SK-N-SH treated with all-trans-retinoic acid at 6 μM for 48 hours (cell line): ENCODE results near the gene RNU5D-1.

Experiments
- ATAC-seq: fragments of 200-7000 bp; cut with Tn5 transposase; 3 replicates; pipeline ENCODE4 v1.9.1; 2020; ENCODE audit warnings: mild to moderate bottlenecking, moderate library complexity
- ARNTL ChIP-seq: fragments of 450-650 bp; formaldehyde crosslinking; IDR thresholded peaks from 2 replicates; pipeline ENCODE4 v1.5.0; 2020; ENCODE audit warnings: low read depth, mild to moderate bottlenecking, moderate library complexity, borderline replicate concordance
- BACH2 ChIP-seq: fragments of 250-450 bp; sonication (Bioruptor Pico); IDR thresholded peaks from 2 replicates; pipeline ENCODE4 v1.9.0; 2021; ENCODE audit warnings: mild to moderate bottlenecking, borderline replicate concordance
- CREB5 ChIP-seq: fragments of 250-450 bp; sonication (Bioruptor Pico); IDR thresholded peaks from 2 replicates; pipeline ENCODE4 v1.5.1; 2020; ENCODE audit warnings: low read depth, mild to moderate bottlenecking, moderate library complexity
- CSDC2 ChIP-seq: fragments of 250-450 bp; sonication (Bioruptor Pico); IDR thresholded peaks from 2 replicates; pipeline ENCODE4 v1.5.0; 2020; ENCODE audit warnings: mild to moderate bottlenecking, moderate library complexity
- CSRNP3 ChIP-seq: fragments of 250-450 bp; sonication (Bioruptor Pico); IDR thresholded peaks from 2 replicates; pipeline ENCODE4 v1.5.1; 2021; ENCODE audit warnings: mild to moderate bottlenecking, moderate library complexity
- ESRRG ChIP-seq: fragments of 250-450 bp; sonication (Bioruptor Pico); IDR thresholded peaks from 2 replicates; pipeline ENCODE4 v1.6.1; 2021; ENCODE audit warnings: mild to moderate bottlenecking
- GLIS3 ChIP-seq: fragments of 250-450 bp; sonication (Bioruptor Pico); IDR thresholded peaks from 2 replicates; pipeline ENCODE4 v1.5.0; 2020; ENCODE audit warnings: mild to moderate bottlenecking, moderate library complexity
- ISL1 ChIP-seq: fragments of 250-450 bp; sonication (Bioruptor Pico); IDR thresholded peaks from 2 replicates; pipeline ENCODE4 v2.1.2; 2022; ENCODE audit warnings: mild to moderate bottlenecking, moderate library complexity
- OSR1 ChIP-seq: fragments of 250-450 bp; sonication (Bioruptor Pico); IDR thresholded peaks from 2 replicates; pipeline ENCODE4 v1.8.0; 2022; ENCODE audit warnings: moderate library complexity, mild to moderate bottlenecking, inconsistent platforms
- PATZ1 ChIP-seq: fragments of 250-450 bp; sonication (Bioruptor Pico); IDR thresholded peaks from 2 replicates; pipeline ENCODE4 v1.8.0; 2020; ENCODE audit warnings: mild to moderate bottlenecking, moderate library complexity, borderline replicate concordance
- POU6F1 ChIP-seq: fragments of 250-450 bp; sonication (Bioruptor Pico); IDR thresholded peaks from 2 replicates; pipeline ENCODE4 v1.8.0; 2021; ENCODE audit warnings: low read depth, mild to moderate bottlenecking, moderate library complexity, borderline replicate concordance
- RARB ChIP-seq: fragments of 250-450 bp; sonication (Bioruptor Pico); IDR thresholded peaks from 2 replicates; pipeline ENCODE4 v1.8.0; 2021; ENCODE audit warnings: mild to moderate bottlenecking, moderate library complexity
- SNAI2 ChIP-seq: fragments of 250-450 bp; sonication (Bioruptor Pico); IDR thresholded peaks from 2 replicates; pipeline ENCODE4 v1.5.0; 2020; ENCODE audit warnings: mild to moderate bottlenecking, moderate library complexity
- TCF4 ChIP-seq: fragments of 250-450 bp; sonication (Bioruptor Pico); IDR thresholded peaks from 2 replicates; pipeline ENCODE4 v1.8.0; 2021; ENCODE audit warnings: mild to moderate bottlenecking, moderate library complexity, borderline replicate concordance
- TOX ChIP-seq: fragments of 250-450 bp; sonication (Bioruptor Pico); IDR thresholded peaks from 2 replicates; pipeline ENCODE4 v1.8.0; 2021; ENCODE audit warnings: mild to moderate bottlenecking, moderate library complexity, borderline replicate concordance
- TSHZ2 ChIP-seq: fragments of 250-450 bp; sonication (Bioruptor Pico); IDR thresholded peaks from 2 replicates; pipeline ENCODE4 v1.5.0; 2020; ENCODE audit warnings: mild to moderate bottlenecking, moderate library complexity
- ZC3H10 ChIP-seq: fragments of 250-450 bp; sonication (Bioruptor Pico); IDR thresholded peaks from 2 replicates; pipeline ENCODE4 v1.5.1; 2021; ENCODE audit warnings: mild to moderate bottlenecking, moderate library complexity
- ZFP3 ChIP-seq: fragments of 250-450 bp; sonication (Bioruptor Pico); IDR thresholded peaks from 2 replicates; pipeline ENCODE4 v1.5.0; 2020; ENCODE audit warnings: mild to moderate bottlenecking, moderate library complexity
- ZFP30 ChIP-seq: fragments of 450-650 bp; formaldehyde crosslinking; IDR thresholded peaks from 2 replicates; pipeline ENCODE4 v1.5.0; 2022; ENCODE audit warnings: mild to moderate bottlenecking, moderate library complexity
- ZNF565 ChIP-seq: fragments of 450-650 bp; formaldehyde crosslinking; conservative IDR thresholded peaks from 2 replicates; pipeline ENCODE4 v1.5.0; 2020; ENCODE audit warnings: low read depth, mild to moderate bottlenecking, moderate library complexity
- ZNF70 ChIP-seq: fragments of 450-650 bp; formaldehyde crosslinking; IDR thresholded peaks from 2 replicates; pipeline ENCODE4 v1.5.0; 2020; ENCODE audit warnings: mild to moderate bottlenecking, moderate library complexity
- ZNF8 ChIP-seq: fragments of 450-650 bp; formaldehyde crosslinking; IDR thresholded peaks from 2 replicates; pipeline ENCODE4 v1.5.0; 2020; ENCODE audit warnings: mild to moderate bottlenecking, moderate library complexity

Gene RNU5D-1

GRCh38 chr1:44685218-44685617 lies 45.8 kb downstream of the RNU5D-1 start (continued):
- TF ChIP-seq TSHZ2 (CRISPR knock-in tag) (no peak), ISL1 (no peak), RARB (no peak)

- ATAC-seq, result no peak
- TF ChIP-seq ZFP3 (CRISPR knock-in tag) (no peak), BACH2 (CRISPR knock-in tag) (no peak), RARB (no peak), TCF4 (no peak), ZFP30 (CRISPR knock-in tag) (no peak), ARNTL (no peak), CSRNP3 (CRISPR knock-in tag) (no peak), GLIS3 (no peak), SNAI2 (CRISPR knock-in tag) (no peak), ISL1 (no peak), ZC3H10 (CRISPR knock-in tag) (no peak), ZNF8 (CRISPR knock-in tag) (no peak), PATZ1 (CRISPR knock-in tag) (no peak), TSHZ2 (CRISPR knock-in tag) (no peak), ESRRG (no peak)
- TF ChIP-seq, all 23 proteins: peak for 0
Observed at GRCh38 chr1:44684525-44684924, 46.4 kb downstream of the RNU5D-1 start.

GRCh38 chr1:44682883-44683265 lies 48.1 kb downstream of the RNU5D-1 start:
- no peak for ATAC-seq
- TF ChIP-seq RARB, result no peak
- no peak for TF ChIP-seq ARNTL
- TF ChIP-seq ZNF70 (CRISPR knock-in tag), result no peak
- no peak for TF ChIP-seq BACH2 (CRISPR knock-in tag)
- TF ChIP-seq ZNF565 (CRISPR knock-in tag), result no peak
- TF ChIP-seq SNAI2 (CRISPR knock-in tag), result no peak
- no peak for TF ChIP-seq ZNF8 (CRISPR knock-in tag)
- TF ChIP-seq ESRRG, result no peak
- TF ChIP-seq TOX, result no peak
- TF ChIP-seq ZC3H10 (CRISPR knock-in tag), result no peak
- no peak for TF ChIP-seq OSR1
- no peak for TF ChIP-seq ZFP3 (CRISPR knock-in tag)
- no peak for TF ChIP-seq ZFP30 (CRISPR knock-in tag)
- no peak for TF ChIP-seq PATZ1 (CRISPR knock-in tag)
- TF ChIP-seq CSDC2, result no peak
- TF ChIP-seq CREB5 (CRISPR knock-in tag), result no peak
- no peak for TF ChIP-seq ISL1
- no peak for TF ChIP-seq POU6F1
